Measurements from ENCODE around the gene EIF5AL1. TPM values are rescaled to one million over a fixed set of nuclear protein-coding genes. Genes with fewer than 3 reads are reported as not detected.

The EIF5AL1 gene
- total RNA-seq, 1 experiment from 2014 or later = 0.17 TPM

- no peak for TF ChIP-seq USF1 (CRISPR knock-in tag; IDR thresholded peaks at IDR 0.05)
- TF ChIP-seq ZBTB21 (CRISPR knock-in tag; IDR thresholded peaks at IDR 0.05; ENCODE audit: borderline replicate concordance) = no peak
- TF ChIP-seq GABPB1 (CRISPR knock-in tag; IDR thresholded peaks at IDR 0.05) = no peak
- TF ChIP-seq ZNF219 (CRISPR knock-in tag; IDR thresholded peaks at IDR 0.05; ENCODE audit: borderline replicate concordance) = no peak
- TF ChIP-seq ELF4 (CRISPR knock-in tag; IDR thresholded peaks at IDR 0.05; ENCODE audit: low read depth) = no peak
- TF ChIP-seq TEAD1 (CRISPR knock-in tag; IDR thresholded peaks at IDR 0.05) = no peak
Observed at GRCh38 chr10:79465341-79465740, 47.0 kb upstream of the EIF5AL1 start (continued).

- Mint-ChIP-seq H3K27me3 (ENCODE audit: low read depth) (peaks cover 5% of the 10 kb centered on the region; the same call in 1 of the 2 replicates), H3K27ac (no peak overlapping the region), H3K36me3 (no peaks in the 10 kb centered on the region), H3K9me3 (no peaks in the 10 kb centered on the region), H3K4me3 (no peak overlapping the region), H3K4me1 (no peaks in the 10 kb centered on the region)
- ATAC-seq (no peak; the same call in 1 of the 2 replicates), DNase-seq (ENCODE audit: low spot score) (no peak)
- ChIA-PET POLR2A (interaction anchor here (0.7 kb wide), 1 partner anchor 798 kb away, joined by 10 read pairs; no protein-coding TSS in a partner anchor), CTCF (interaction anchor here (0.6 to 5.6 kb wide), 35 partner anchors 8 to 1733 kb away, joined by 3 to 67 read pairs (median 5); partner anchors contain the start of gene ZCCHC24)
- TF ChIP-seq ETV6 (CRISPR knock-in tag; IDR thresholded peaks at IDR 0.05) = no peak
- TF ChIP-seq ZNF416 (CRISPR knock-in tag; IDR thresholded peaks at IDR 0.05) = no peak
Observed at GRCh38 chr10:79468015-79468560, 44.2 kb upstream of the EIF5AL1 start.

- Mint-ChIP-seq H3K36me3 (no peaks in the 10 kb centered on the region), H3K27me3 (ENCODE audit: low read depth) (peaks cover 5% of the 10 kb centered on the region; the same call in 1 of the 2 replicates)
- DNase-seq (ENCODE audit: low spot score) = no peak
Observed at GRCh38 chr10:79468841-79469585, 43.3 kb upstream of the EIF5AL1 start.

More at GRCh38 chr10:79468841-79469585, 43.3 kb upstream of the EIF5AL1 start:
- Mint-ChIP-seq H3K4me1 (no peaks in the 10 kb centered on the region), H3K9me3 (no peaks in the 10 kb centered on the region), H3K27ac (no peak overlapping the region), H3K4me3 (no peak overlapping the region)
- TF ChIP-seq ZNF532 (CRISPR knock-in tag; IDR thresholded peaks at IDR 0.05; ENCODE audit: borderline replicate concordance) (no peak), USF2 (CRISPR knock-in tag; IDR thresholded peaks at IDR 0.05) (no peak)
- ATAC-seq = no peak
- CTCF ChIA-PET = interaction anchor here (1.3 to 5.6 kb wide), 5 partner anchors 13 to 94 kb away, joined by 3 to 67 read pairs (median 18); partner anchors contain the start of gene ZCCHC24
- POLR2A ChIA-PET = no interaction called here

Data from WTC11 (cell line).